GM12878 (cell line): ENCODE data around the gene PPIP5K1.

Source experiments
- CBFB ChIP-seq: IDR thresholded peaks from 2 replicates; pipeline ENCODE4 v1.6.1; 2016; ENCODE audit warnings: antibody characterized with exemption, low read depth
- NFIC ChIP-seq: IDR thresholded peaks from 2 replicates; pipeline ENCODE4 v1.6.1; 2012; ENCODE audit warnings: low read depth, mild to moderate bottlenecking, inconsistent platforms, low read length, moderate library complexity
- NRF1 ChIP-seq: conservative IDR thresholded peaks from 2 replicates; pipeline ENCODE4 v1.6.1; 2011; ENCODE audit warnings: mild to moderate bottlenecking, low read depth, low read length, improper control_type of control experiment
- TF ChIP-seq, protein P1 (sequence below): IDR thresholded peaks from 2 replicates; pipeline ENCODE4 v1.6.1; 2011; ENCODE audit warnings: low read depth, low read length, improper control_type of control experiment, borderline replicate concordance
- TF ChIP-seq, protein P2 (sequence below): fragments of 450-650 bp; IDR thresholded peaks from 2 replicates; pipeline ENCODE4 v1.6.1; 2017; ENCODE audit warnings: mild to moderate bottlenecking, moderate library complexity
- TF ChIP-seq, protein P3 (sequence below), 3 experiments: IDR thresholded peaks in 2 of 3; conservative IDR thresholded peaks in 1 of 3; 2 replicates each; pipeline ENCODE4 v1.5.1; 2011; ENCODE audit warnings: low read depth in 3 of 3, low read length in 3 of 3, mild to moderate bottlenecking in 3 of 3, control low read depth in 2 of 3, moderate library complexity in 2 of 3, inconsistent platforms in 1 of 3, mixed read lengths in 1 of 3; ENCODE audit not compliant: control insufficient read depth in 2 of 3, insufficient read depth in 1 of 3; ENCODE audit errors: extremely low read depth in 1 of 3
- TF ChIP-seq, protein P4 (sequence below): IDR thresholded peaks from 2 replicates; pipeline ENCODE4 v1.6.1; 2012; ENCODE audit warnings: low read length, inconsistent platforms

DNA sequence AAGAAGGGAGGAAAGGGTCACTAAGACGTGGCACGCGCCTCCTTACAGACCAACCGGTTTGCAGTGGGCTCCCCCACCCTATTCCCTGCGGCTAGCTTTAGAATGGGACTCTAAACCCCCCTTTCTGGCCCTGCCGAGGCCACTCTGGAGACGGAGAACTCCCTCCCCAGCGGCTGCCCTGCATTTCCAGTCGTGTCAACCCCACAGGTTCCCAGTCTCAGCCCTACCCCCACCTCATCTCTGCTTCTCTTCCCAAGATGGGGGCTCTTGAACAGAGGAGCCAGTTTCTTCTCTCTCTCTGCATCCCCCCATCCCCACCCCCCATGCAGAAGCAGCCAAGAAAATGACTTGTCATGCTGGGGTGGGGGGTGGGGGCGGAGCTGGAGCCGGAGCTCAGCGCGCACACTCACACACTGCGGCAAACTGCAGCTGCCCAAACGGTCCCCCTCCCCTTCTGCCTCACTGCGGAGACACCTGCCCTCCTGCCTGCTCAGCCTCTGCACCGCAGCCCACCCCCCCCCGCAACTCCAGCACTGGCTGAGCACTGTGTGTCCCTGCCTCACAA lies 71.7 kb downstream of the PPIP5K1 start:
- TF ChIP-seq, protein P1, sequence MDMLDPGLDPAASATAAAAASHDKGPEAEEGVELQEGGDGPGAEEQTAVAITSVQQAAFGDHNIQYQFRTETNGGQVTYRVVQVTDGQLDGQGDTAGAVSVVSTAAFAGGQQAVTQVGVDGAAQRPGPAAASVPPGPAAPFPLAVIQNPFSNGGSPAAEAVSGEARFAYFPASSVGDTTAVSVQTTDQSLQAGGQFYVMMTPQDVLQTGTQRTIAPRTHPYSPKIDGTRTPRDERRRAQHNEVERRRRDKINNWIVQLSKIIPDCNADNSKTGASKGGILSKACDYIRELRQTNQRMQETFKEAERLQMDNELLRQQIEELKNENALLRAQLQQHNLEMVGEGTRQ: no peak
- TF ChIP-seq, protein P2, sequence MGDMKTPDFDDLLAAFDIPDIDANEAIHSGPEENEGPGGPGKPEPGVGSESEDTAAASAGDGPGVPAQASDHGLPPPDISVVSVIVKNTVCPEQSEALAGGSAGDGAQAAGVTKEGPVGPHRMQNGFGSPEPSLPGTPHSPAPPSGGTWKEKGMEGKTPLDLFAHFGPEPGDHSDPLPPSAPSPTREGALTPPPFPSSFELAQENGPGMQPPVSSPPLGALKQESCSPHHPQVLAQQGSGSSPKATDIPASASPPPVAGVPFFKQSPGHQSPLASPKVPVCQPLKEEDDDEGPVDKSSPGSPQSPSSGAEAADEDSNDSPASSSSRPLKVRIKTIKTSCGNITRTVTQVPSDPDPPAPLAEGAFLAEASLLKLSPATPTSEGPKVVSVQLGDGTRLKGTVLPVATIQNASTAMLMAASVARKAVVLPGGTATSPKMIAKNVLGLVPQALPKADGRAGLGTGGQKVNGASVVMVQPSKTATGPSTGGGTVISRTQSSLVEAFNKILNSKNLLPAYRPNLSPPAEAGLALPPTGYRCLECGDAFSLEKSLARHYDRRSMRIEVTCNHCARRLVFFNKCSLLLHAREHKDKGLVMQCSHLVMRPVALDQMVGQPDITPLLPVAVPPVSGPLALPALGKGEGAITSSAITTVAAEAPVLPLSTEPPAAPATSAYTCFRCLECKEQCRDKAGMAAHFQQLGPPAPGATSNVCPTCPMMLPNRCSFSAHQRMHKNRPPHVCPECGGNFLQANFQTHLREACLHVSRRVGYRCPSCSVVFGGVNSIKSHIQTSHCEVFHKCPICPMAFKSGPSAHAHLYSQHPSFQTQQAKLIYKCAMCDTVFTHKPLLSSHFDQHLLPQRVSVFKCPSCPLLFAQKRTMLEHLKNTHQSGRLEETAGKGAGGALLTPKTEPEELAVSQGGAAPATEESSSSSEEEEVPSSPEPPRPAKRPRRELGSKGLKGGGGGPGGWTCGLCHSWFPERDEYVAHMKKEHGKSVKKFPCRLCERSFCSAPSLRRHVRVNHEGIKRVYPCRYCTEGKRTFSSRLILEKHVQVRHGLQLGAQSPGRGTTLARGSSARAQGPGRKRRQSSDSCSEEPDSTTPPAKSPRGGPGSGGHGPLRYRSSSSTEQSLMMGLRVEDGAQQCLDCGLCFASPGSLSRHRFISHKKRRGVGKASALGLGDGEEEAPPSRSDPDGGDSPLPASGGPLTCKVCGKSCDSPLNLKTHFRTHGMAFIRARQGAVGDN: no peak
- TF ChIP-seq, protein P3, sequence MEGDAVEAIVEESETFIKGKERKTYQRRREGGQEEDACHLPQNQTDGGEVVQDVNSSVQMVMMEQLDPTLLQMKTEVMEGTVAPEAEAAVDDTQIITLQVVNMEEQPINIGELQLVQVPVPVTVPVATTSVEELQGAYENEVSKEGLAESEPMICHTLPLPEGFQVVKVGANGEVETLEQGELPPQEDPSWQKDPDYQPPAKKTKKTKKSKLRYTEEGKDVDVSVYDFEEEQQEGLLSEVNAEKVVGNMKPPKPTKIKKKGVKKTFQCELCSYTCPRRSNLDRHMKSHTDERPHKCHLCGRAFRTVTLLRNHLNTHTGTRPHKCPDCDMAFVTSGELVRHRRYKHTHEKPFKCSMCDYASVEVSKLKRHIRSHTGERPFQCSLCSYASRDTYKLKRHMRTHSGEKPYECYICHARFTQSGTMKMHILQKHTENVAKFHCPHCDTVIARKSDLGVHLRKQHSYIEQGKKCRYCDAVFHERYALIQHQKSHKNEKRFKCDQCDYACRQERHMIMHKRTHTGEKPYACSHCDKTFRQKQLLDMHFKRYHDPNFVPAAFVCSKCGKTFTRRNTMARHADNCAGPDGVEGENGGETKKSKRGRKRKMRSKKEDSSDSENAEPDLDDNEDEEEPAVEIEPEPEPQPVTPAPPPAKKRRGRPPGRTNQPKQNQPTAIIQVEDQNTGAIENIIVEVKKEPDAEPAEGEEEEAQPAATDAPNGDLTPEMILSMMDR (IDR thresholded peaks at IDR 0.05 in 2 of 3, conservative IDR thresholded peaks at IDR 0.05 in 1 of 3; ENCODE audit: control insufficient read depth in 2 of 3, extremely low read depth in 1 of 3, insufficient read depth in 1 of 3, low read depth in 3 of 3, low read length in 3 of 3): no peak
- TF ChIP-seq CBFB (no peak), NFIC (no peak), NRF1 (no peak)
- TF ChIP-seq, protein P4, sequence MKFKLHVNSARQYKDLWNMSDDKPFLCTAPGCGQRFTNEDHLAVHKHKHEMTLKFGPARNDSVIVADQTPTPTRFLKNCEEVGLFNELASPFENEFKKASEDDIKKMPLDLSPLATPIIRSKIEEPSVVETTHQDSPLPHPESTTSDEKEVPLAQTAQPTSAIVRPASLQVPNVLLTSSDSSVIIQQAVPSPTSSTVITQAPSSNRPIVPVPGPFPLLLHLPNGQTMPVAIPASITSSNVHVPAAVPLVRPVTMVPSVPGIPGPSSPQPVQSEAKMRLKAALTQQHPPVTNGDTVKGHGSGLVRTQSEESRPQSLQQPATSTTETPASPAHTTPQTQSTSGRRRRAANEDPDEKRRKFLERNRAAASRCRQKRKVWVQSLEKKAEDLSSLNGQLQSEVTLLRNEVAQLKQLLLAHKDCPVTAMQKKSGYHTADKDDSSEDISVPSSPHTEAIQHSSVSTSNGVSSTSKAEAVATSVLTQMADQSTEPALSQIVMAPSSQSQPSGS: no peak
